ENCODE measurements around the gene FGF1. TPM values are rescaled to one million over a fixed set of nuclear protein-coding genes. Genes with fewer than 3 reads are reported as not detected.

FGF1 gene
- total and polyA plus RNA-seq, 2 of the 4 experiments (the other 2 are of a cell fraction): 7.6 to 7.7 TPM

DNA sequence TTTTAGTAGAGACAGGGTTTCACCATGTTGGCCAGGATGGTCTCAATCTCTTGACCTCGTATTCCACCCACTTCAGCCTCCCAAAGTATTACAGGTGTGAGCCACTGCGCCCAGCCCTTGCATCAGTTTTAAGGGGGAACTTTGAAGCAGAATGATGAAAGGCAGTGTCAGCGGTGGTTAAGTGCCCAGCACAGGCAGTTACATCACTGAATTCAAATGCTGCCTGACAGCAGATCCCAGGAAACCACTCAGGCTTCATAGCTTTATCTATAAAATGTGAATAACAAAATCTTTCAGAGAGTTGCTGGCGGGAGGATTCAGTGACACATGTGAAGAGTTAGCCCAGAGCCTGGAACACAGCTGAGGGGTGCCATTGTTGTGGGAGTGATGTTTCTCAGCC, 26.5 kb downstream of the FGF1 start:
- POLR2A ChIA-PET (ENCODE audit: unreplicated experiment): no interaction called here
- no peak overlapping the region for H3K4ac ChIP-seq (ENCODE audit: low read depth, low read length)
- no peak overlapping the region for H3K9ac ChIP-seq (ENCODE audit: low read depth, low read length)
- ATAC-seq (ENCODE audit: low read depth): no peak
- CTCF ChIA-PET: no interaction called here
- no peak overlapping the region for H3K14ac ChIP-seq (replicated peaks; ENCODE audit: low read depth, low read length)
- BruUV-seq (replicated peaks): no TSS peak
- H3K4me3 ChIP-seq (ENCODE audit: insufficient read depth, low read depth, low read length): no peak overlapping the region
- H3K9me3 ChIP-seq (ENCODE audit: control insufficient read depth, insufficient read depth, low read length): 0 out of 2 replicates have a peak, but pooled peaks cover 2% of the 10 kb centered on the region
- no CpG with 5 or more reads among the region's 4 CpGs for WGBS, 2 experiments (ENCODE audit: extremely low coverage in 2 of 2, insufficient read length in 1 of 2)
- H2BK15ac ChIP-seq (ENCODE audit: low read depth, low read length): no peak overlapping the region
- no peak for DNase-seq
- intact Hi-C loops (cut with micrococcal nuclease): no loop called here
- H4K5ac ChIP-seq (ENCODE audit: low read depth, low read length): no peak overlapping the region
- no peak overlapping the region for H2BK120ac ChIP-seq (ENCODE audit: low read depth, low read length)
- no peaks in the 10 kb centered on the region for H3K36me3 ChIP-seq (ENCODE audit: control insufficient read depth, insufficient read depth, low read length)
- H3K27me3 ChIP-seq (ENCODE audit: control insufficient read depth, insufficient read depth, low read length): no peaks in the 10 kb centered on the region
- H4K8ac ChIP-seq (ENCODE audit: low read depth in 2 of 2, low read length in 2 of 2): no peak overlapping the region
- H2BK5ac ChIP-seq (ENCODE audit: low read depth, low read length, poor library complexity, severe bottlenecking): no peak overlapping the region
- H2AK5ac ChIP-seq (ENCODE audit: low read depth, low read length): no peak overlapping the region
- no peaks in the 10 kb centered on the region for H3K79me1 ChIP-seq (ENCODE audit: low read depth in 1 of 2, low read length in 2 of 2)
- no peak overlapping the region for H4K91ac ChIP-seq (ENCODE audit: insufficient read depth, low read depth, low read length)
- H3K9me1 ChIP-seq (ENCODE audit: insufficient read depth, low read length): no peaks in the 10 kb centered on the region
- H3K27ac ChIP-seq (ENCODE audit: insufficient read depth, low read length): no peak overlapping the region
- H3K23ac ChIP-seq (ENCODE audit: low read depth, low read length): no peak overlapping the region
- H3K4me2 ChIP-seq (ENCODE audit: low read depth, low read length): no peak overlapping the region
- no peak for TF ChIP-seq MXI1 (IDR thresholded peaks at IDR 0.05; ENCODE audit: borderline replicate concordance, low read depth, low read length)
- no peak for TF ChIP-seq CHD1 (IDR thresholded peaks at IDR 0.05; ENCODE audit: low read depth, low read length)
- TF ChIP-seq, protein P1, sequence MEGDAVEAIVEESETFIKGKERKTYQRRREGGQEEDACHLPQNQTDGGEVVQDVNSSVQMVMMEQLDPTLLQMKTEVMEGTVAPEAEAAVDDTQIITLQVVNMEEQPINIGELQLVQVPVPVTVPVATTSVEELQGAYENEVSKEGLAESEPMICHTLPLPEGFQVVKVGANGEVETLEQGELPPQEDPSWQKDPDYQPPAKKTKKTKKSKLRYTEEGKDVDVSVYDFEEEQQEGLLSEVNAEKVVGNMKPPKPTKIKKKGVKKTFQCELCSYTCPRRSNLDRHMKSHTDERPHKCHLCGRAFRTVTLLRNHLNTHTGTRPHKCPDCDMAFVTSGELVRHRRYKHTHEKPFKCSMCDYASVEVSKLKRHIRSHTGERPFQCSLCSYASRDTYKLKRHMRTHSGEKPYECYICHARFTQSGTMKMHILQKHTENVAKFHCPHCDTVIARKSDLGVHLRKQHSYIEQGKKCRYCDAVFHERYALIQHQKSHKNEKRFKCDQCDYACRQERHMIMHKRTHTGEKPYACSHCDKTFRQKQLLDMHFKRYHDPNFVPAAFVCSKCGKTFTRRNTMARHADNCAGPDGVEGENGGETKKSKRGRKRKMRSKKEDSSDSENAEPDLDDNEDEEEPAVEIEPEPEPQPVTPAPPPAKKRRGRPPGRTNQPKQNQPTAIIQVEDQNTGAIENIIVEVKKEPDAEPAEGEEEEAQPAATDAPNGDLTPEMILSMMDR (conservative IDR thresholded peaks at IDR 0.05; ENCODE audit: low read depth, low read length): no peak
- TF ChIP-seq RFX5 (IDR thresholded peaks at IDR 0.05; ENCODE audit: low read depth, low read length): no peak
- TF ChIP-seq MAZ (IDR thresholded peaks at IDR 0.05; ENCODE audit: borderline replicate concordance, low read depth, low read length): no peak
- no peak for TF ChIP-seq NFE2L2 (IDR thresholded peaks at IDR 0.05; ENCODE audit: low read depth, low read length)
- TF ChIP-seq, protein P2, sequence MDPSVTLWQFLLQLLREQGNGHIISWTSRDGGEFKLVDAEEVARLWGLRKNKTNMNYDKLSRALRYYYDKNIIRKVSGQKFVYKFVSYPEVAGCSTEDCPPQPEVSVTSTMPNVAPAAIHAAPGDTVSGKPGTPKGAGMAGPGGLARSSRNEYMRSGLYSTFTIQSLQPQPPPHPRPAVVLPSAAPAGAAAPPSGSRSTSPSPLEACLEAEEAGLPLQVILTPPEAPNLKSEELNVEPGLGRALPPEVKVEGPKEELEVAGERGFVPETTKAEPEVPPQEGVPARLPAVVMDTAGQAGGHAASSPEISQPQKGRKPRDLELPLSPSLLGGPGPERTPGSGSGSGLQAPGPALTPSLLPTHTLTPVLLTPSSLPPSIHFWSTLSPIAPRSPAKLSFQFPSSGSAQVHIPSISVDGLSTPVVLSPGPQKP (IDR thresholded peaks at IDR 0.05; ENCODE audit: borderline replicate concordance, low read depth, low read length): no peak
- no peak for TF ChIP-seq CEBPB (IDR thresholded peaks at IDR 0.05; ENCODE audit: low read depth, low read length)
- TF ChIP-seq MAFK (IDR thresholded peaks at IDR 0.05; ENCODE audit: low read depth, low read length): no peak
- TF ChIP-seq SMC3 (IDR thresholded peaks at IDR 0.05; ENCODE audit: low read depth, low read length): no peak
- TF ChIP-seq RCOR1 (IDR thresholded peaks at IDR 0.05; ENCODE audit: insufficient replicate concordance, low read length): no peak
- no peak for TF ChIP-seq RAD21 (IDR thresholded peaks at IDR 0.05; ENCODE audit: low read length)
- no peak for TF ChIP-seq FOS (IDR thresholded peaks at IDR 0.05; ENCODE audit: low read depth, low read length)
- TF ChIP-seq POLR2A (IDR thresholded peaks at IDR 0.05; ENCODE audit: low read depth, low read length): no peak
- TF ChIP-seq USF2 (IDR thresholded peaks at IDR 0.05; ENCODE audit: low read depth, low read length): no peak
- no peak for TF ChIP-seq BHLHE40 (IDR thresholded peaks at IDR 0.05; ENCODE audit: low read depth, low read length)
- dilution Hi-C loops (cut with HindIII; ENCODE audit: low sequenced_read_pairs, unreplicated experiment): no loop called here
- peaks cover 2% of the 10 kb centered on the region; the same call in 1 of the 2 replicates for H3K4me1 ChIP-seq (ENCODE audit: control insufficient read depth, insufficient read depth, low read length)
- H2BK20ac ChIP-seq (ENCODE audit: low read depth, low read length): no peak overlapping the region
- H2AFZ ChIP-seq (replicated peaks; ENCODE audit: low read length, poor library complexity): no peak overlapping the region
- no peaks in the 10 kb centered on the region for H4K20me1 ChIP-seq (ENCODE audit: insufficient read depth, low read length)
- H3K18ac ChIP-seq (ENCODE audit: low read depth, low read length): no peak overlapping the region
- in situ Hi-C loops (cut with MboI; ENCODE audit: low sequenced_read_pairs): loop anchor here (5.0 kb wide), 1 partner anchor 38 kb away; no protein-coding TSS in a partner anchor
- H2AK9ac ChIP-seq (replicated peaks; ENCODE audit: low read depth, low read length, poor library complexity): no peak overlapping the region
- H3K56ac ChIP-seq (ENCODE audit: extremely low read depth, insufficient read depth, low read length): no peak overlapping the region
